Urinary bladder (tissue), 4 donors: ENCODE results near the gene RAET1G. TPM values are rescaled to one million over a fixed set of nuclear protein-coding genes. Genes with fewer than 3 reads are reported as not detected.
"Not testable (repeated sequence)": the region's sequence is repeated elsewhere in the genome, so short reads cannot be mapped to it uniquely, and the experiment has no call there.

Experiments
- DNase-seq: peaks from one replicate; pipeline ENCODE4 v3.0.0-alpha.2; 2015; ENCODE audit errors: extremely low spot score
- H3K27ac ChIP-seq: one replicate; pipeline ENCODE4 v1.5.1; 2013; ENCODE audit warnings: low read depth, mild to moderate bottlenecking, moderate library complexity
- H3K36me3 ChIP-seq: one replicate; pipeline ENCODE4 v1.6.1; 2013; ENCODE audit warnings: mild to moderate bottlenecking, moderate library complexity; ENCODE audit not compliant: insufficient read depth
- H3K4me1 ChIP-seq: one replicate; pipeline ENCODE4 v1.6.1; 2013; ENCODE audit warnings: mild to moderate bottlenecking, moderate library complexity; ENCODE audit not compliant: insufficient read depth
- H3K4me3 ChIP-seq: one replicate; pipeline ENCODE4 v1.5.1; 2013; ENCODE audit warnings: low read depth, low read length
- WGBS: extraction: QIAGEN DNeasy Blood & Tissue Kit; methylation state at CpG from one replicate; pipeline ENCODE4 v1.1.7; 2013; 5-methylcytosine and 5-hydroxymethylcytosine counted together
- polyA plus RNA-seq: library from polyadenylated mRNA; stranded (reverse); fragments of 200-250 nt; gene quantifications from one replicate; pipeline ENCODE4 v1.2.3, GENCODE V29; 2013
- total RNA-seq: library from RNA; depleted of rRNA; stranded (reverse); fragments of >200 nt; gene quantifications from one replicate; pipeline ENCODE4 v1.2.3, GENCODE V29; 2014
- donor health status: healthy with polysubstance abuse.
- donor health status: healthy.

RAET1G gene
- total and polyA plus RNA-seq, 2 donors, result 1.2 to 3.4 TPM

DNA sequence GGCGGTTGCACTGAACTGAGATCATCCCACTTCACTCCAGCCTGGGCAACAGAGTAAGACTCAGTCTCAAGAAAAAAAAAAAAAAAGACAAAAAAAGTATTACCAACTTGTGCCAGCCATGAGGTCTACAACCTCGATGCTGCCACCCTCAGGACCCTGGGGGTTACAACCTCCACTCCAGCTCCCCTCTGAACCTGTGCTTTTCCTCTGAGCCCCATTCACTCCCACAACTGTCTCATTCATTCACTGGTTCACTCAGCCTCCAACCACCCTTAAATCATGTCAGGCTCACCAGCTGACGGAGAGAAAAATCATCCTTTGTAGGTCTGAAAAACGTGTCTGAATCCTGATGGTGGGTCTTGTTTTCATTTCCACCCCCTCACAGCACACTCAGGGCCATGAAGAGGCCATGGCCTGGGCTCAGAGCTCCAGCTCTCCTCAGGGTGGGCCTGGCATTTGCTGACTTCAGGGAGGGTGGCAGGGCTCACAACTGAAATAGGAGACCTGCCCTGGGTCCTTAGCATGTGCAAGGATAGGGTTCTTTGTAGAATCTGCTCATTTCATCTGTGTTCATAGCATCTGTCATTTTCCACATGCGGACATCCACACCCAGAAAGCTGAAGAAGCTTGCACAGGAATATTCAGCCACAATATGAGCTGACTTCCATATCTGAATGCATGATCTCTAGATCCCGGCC lies 39.0 kb upstream of the RAET1G start:
- no peak for DNase-seq
- Histone ChIP-seq H3K36me3 (no peaks in the 10 kb centered on the region), H3K4me1 (no peaks in the 10 kb centered on the region), H3K27ac (no peak overlapping the region), H3K4me3 (no peak overlapping the region)
- 72% methylated on average over 6 of the region's 6 CpGs for WGBS

GRCh38 chr6:149960488-149960887 lies 37.6 kb upstream of the RAET1G start:
- 75% methylated on average over 6 of the region's 6 CpGs for WGBS

DNA sequence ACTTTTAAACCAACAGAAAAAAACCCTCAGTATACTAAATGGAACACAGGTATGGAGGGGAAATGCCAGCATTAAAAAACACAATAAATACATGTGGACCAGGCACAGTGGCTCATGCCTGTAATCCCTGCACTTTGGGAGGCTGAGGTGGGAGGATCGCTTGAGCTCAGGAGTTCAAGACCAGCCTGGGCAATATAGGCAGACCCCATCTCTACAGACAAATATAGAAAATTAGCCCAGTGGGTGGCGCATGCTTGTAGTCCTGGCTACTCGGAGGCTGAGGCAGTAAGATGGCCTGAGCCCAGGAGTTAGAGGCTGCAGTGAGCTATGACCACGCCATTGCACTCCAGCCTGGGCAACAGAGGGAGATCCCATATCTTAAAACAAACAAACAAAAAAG lies 36.9 kb upstream of the RAET1G start:
- H3K4me3 ChIP-seq, H3K27ac ChIP-seq, H3K4me1 ChIP-seq, DNase-seq, H3K36me3 ChIP-seq: not testable (repeated sequence)
- 70% methylated on average over 3 of the region's 4 CpGs for WGBS

More at GRCh38 chr6:149960488-149960887, 37.6 kb upstream of the RAET1G start:
- no peak overlapping the region for H3K4me3 ChIP-seq
- no peak overlapping the region for H3K27ac ChIP-seq
- H3K36me3 ChIP-seq, result no peaks in the 10 kb centered on the region
- DNase-seq, result no peak
- no peaks in the 10 kb centered on the region for H3K4me1 ChIP-seq

DNA sequence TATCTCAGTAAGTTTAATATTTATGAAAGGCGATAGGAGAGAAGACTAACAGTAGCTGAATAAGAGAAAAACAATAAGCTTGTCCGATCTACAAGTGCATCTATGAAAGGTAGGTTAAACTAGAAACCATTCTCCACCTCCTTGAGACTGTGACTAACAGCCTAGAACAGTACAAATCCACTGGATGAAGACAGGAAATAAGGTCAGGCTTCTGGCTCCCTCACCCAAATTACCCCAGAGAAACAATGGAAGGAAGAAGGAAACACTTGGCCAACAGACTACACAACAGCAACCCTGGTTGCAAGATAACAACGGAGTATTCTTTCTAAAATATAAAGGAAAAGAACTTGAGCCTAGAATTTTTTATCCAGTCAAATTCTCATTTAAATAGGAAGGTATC lies 35.2 kb upstream of the RAET1G start:
- not testable (repeated sequence) for H3K4me3 ChIP-seq, H3K36me3 ChIP-seq, DNase-seq, H3K4me1 ChIP-seq, H3K27ac ChIP-seq
- 50% methylated on average over 3 of the region's 3 CpGs for WGBS

- WGBS, result 39% methylated on average over 7 of the region's 7 CpGs
- H3K4me3 ChIP-seq, DNase-seq, H3K36me3 ChIP-seq, H3K27ac ChIP-seq, H3K4me1 ChIP-seq: not testable (repeated sequence)
These were observed 32.9 kb upstream of the RAET1G start for GRCh38 chr6:149955654-149956317.

- H3K4me3 ChIP-seq, H3K4me1 ChIP-seq, DNase-seq, H3K27ac ChIP-seq, H3K36me3 ChIP-seq: not testable (repeated sequence)
- WGBS, result 12% methylated on average over 13 of the region's 21 CpGs
These were observed 32.2 kb upstream of the RAET1G start for GRCh38 chr6:149954984-149955653.

GRCh38 chr6:149954328-149954983 lies 31.5 kb upstream of the RAET1G start:
- 3% methylated on average over 33 of the region's 53 CpGs for WGBS
- not testable (repeated sequence) for H3K36me3 ChIP-seq, H3K4me1 ChIP-seq, H3K27ac ChIP-seq, DNase-seq, H3K4me3 ChIP-seq

- not testable (repeated sequence) for H3K4me1 ChIP-seq, DNase-seq, H3K27ac ChIP-seq, H3K4me3 ChIP-seq, H3K36me3 ChIP-seq
- WGBS, result 4% methylated on average over 3 of the region's 10 CpGs
These were observed 31.0 kb upstream of the RAET1G start for GRCh38 chr6:149953934-149954327.

- not testable (repeated sequence) for H3K36me3 ChIP-seq, DNase-seq, H3K4me1 ChIP-seq, H3K4me3 ChIP-seq, H3K27ac ChIP-seq
- 23% methylated on average over 2 of the region's 2 CpGs for WGBS
These were observed 30.5 kb upstream of the RAET1G start for GRCh38 chr6:149953390-149953789.

DNA sequence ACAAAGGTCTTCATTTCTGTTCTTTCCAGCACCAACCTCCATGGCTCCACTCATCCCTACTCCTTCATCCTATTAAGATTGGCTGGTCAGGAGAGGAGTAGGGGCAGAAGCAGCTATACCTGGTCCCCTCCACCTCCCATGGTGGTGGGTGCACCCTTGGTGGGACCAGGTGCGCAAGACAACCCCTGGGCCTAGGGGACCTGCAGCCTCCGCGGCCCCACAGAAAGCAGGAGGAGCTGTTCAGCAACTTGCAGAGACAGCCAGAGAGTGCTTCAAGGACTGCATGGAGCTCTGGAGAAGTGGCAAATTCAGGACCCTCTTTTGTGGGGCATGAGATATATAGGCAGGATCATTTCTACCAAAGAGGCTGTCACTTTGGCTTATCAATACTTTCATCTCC lies 28.7 kb upstream of the RAET1G start:
- WGBS, result 74% methylated on average over 3 of the region's 3 CpGs
- no peaks in the 10 kb centered on the region for H3K4me1 ChIP-seq
- no peaks in the 10 kb centered on the region for H3K36me3 ChIP-seq
- no peak for DNase-seq
- no peak overlapping the region for H3K4me3 ChIP-seq
- no peak overlapping the region for H3K27ac ChIP-seq

DNA sequence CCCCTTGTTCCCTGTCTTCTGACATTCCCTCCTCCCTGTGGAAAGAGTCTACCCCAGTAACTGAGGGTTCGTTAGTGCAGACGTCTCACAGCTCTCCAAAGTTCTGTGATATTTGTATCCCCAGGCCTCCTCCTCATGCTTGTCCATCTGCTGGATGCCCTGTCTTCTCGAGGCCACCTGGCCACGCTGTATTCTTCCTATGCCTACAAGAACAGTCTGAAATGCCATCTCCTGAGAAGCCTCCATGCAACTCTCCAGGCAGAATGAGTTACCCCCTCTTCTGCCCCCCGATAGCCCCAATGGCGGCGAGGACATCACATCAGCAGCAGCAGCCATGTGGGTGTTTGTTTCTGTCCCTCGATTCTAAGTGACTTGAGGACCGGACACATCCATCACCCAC lies 28.2 kb upstream of the RAET1G start:
- H3K27ac ChIP-seq, result no peak overlapping the region
- WGBS, result 77% methylated on average over 9 of the region's 9 CpGs
- H3K4me3 ChIP-seq, result no peak overlapping the region
- H3K36me3 ChIP-seq, result no peaks in the 10 kb centered on the region
- no peak for DNase-seq
- H3K4me1 ChIP-seq, result no peaks in the 10 kb centered on the region

DNA sequence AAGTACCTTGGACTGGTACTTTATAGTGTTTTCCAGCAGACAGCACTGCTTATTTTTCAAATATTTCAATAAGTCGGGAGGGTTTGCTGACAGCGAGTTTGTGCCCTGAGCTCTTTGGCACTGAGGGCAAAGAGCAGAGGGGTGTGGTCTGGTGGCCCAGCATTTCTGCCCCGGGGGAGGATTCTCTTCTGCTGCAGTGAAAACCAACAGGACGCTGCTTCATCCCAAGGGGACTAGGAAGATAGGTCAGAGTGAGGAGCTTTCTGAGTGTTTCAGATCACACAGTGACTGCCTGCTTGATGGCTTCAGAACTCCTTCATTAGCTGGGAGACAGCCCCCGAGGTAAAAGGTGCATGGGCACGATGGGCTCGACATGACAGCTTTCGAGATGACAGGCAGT lies 27.5 kb upstream of the RAET1G start:
- Histone ChIP-seq H3K4me1 (no peaks in the 10 kb centered on the region), H3K4me3 (no peak overlapping the region), H3K36me3 (no peaks in the 10 kb centered on the region), H3K27ac (no peak overlapping the region)
- no peak for DNase-seq
- 43% methylated on average over 8 of the region's 8 CpGs for WGBS

DNA sequence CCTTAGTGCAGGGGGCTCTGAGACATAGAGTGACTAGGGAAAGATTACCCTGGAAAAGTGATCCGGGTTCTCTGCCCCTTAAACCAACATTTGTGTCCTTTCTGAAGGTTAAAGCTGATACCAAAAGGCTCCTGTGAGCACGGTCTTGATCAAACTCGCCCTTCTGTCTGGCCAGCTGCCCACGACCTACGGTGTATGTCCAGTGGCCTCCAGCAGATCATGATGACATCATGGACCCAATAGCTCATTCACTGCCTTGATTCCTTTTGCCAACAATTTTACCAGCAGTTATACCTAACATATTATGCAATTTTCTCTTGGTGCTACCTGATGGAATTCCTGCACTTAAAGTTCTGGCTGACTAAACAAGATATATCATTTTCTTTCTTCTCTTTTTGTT lies 25.7 kb upstream of the RAET1G start:
- no peak overlapping the region for H3K27ac ChIP-seq
- no peaks in the 10 kb centered on the region for H3K4me1 ChIP-seq
- no peak for DNase-seq
- no peaks in the 10 kb centered on the region for H3K36me3 ChIP-seq
- WGBS, result 74% methylated on average over 5 of the region's 5 CpGs
- no peak overlapping the region for H3K4me3 ChIP-seq

GRCh38 chr6:149948011-149948410 lies 25.1 kb upstream of the RAET1G start:
- no peak overlapping the region for H3K27ac ChIP-seq
- no peak for DNase-seq
- H3K4me3 ChIP-seq, result no peak overlapping the region
- H3K4me1 ChIP-seq, result no peaks in the 10 kb centered on the region
- H3K36me3 ChIP-seq, result no peaks in the 10 kb centered on the region
- WGBS, result 69% methylated on average over 1 of the region's 1 CpG
